ENCODE results near the gene PRKCA.

Gene PRKCA

GRCh38 chr17:66495035-66495434, 192.6 kb downstream of the PRKCA start:
- no peak for TF ChIP-seq CTCF (IDR thresholded peaks at IDR 0.05; ENCODE audit: control insufficient read depth, extremely low read depth, insufficient read depth)
- no peak for DNase-seq (ENCODE audit: low read depth)
- H3K4me3 ChIP-seq (ENCODE audit: low read depth, low read length) = no peak overlapping the region

- H3K4me3 ChIP-seq (ENCODE audit: low read depth, low read length) = no peak overlapping the region
- no peak for DNase-seq (ENCODE audit: low read depth)
- no peak for TF ChIP-seq CTCF (IDR thresholded peaks at IDR 0.05; ENCODE audit: control insufficient read depth, extremely low read depth, insufficient read depth)
These were observed 193.9 kb downstream of the PRKCA start for GRCh38 chr17:66496306-66496705.

GRCh38 chr17:66498580-66498979, 196.2 kb downstream of the PRKCA start:
- TF ChIP-seq CTCF (IDR thresholded peaks at IDR 0.05; ENCODE audit: control insufficient read depth, extremely low read depth, insufficient read depth) = no peak
- no peak overlapping the region for H3K4me3 ChIP-seq (ENCODE audit: low read depth, low read length)
- no peak for DNase-seq (ENCODE audit: low read depth)

GRCh38 chr17:66506641-66507040, 204.2 kb downstream of the PRKCA start:
- H3K4me3 ChIP-seq (ENCODE audit: low read depth, low read length) = no peak overlapping the region
- DNase-seq (ENCODE audit: low read depth) = no peak
- no peak for TF ChIP-seq CTCF (IDR thresholded peaks at IDR 0.05; ENCODE audit: control insufficient read depth, extremely low read depth, insufficient read depth)

GRCh38 chr17:66507103-66507923, 204.9 kb downstream of the PRKCA start:
- H3K4me3 ChIP-seq (ENCODE audit: low read depth, low read length) = no peak overlapping the region
- no peak for TF ChIP-seq CTCF (IDR thresholded peaks at IDR 0.05; ENCODE audit: control insufficient read depth, extremely low read depth, insufficient read depth)
- no peak for DNase-seq (ENCODE audit: low read depth)

- no peak overlapping the region for H3K4me3 ChIP-seq (ENCODE audit: low read depth, low read length)
- no peak for DNase-seq (ENCODE audit: low read depth)
- no peak for TF ChIP-seq CTCF (IDR thresholded peaks at IDR 0.05; ENCODE audit: control insufficient read depth, extremely low read depth, insufficient read depth)
These were observed 205.8 kb downstream of the PRKCA start for GRCh38 chr17:66507982-66508760.
